ENCODE measurements around the gene ASMTL. TPM values are rescaled to one million over a fixed set of nuclear protein-coding genes. Genes with fewer than 3 reads are reported as not detected.
"Not testable (repeated sequence)": the region's sequence is repeated elsewhere in the genome, so short reads cannot be mapped to it uniquely, and the experiment has no call there.

ASMTL gene
- total RNA-seq, 4 donors from 2014 or later = 9.5 to 23.9 (median 15.1) TPM

GRCh38 chrX:1451251-1451660 is 1.5 kb downstream of the ASMTL start:
- H3K36me3 ChIP-seq = no peaks in the 10 kb centered on the region
- H3K27me3 ChIP-seq = no peaks in the 10 kb centered on the region
- H3K9me3 ChIP-seq = no peaks in the 10 kb centered on the region
- no peak overlapping the region for H3K27ac ChIP-seq
- TF ChIP-seq CTCF (IDR thresholded peaks at IDR 0.05) = no peak
- no peak for TF ChIP-seq POLR2A (IDR thresholded peaks at IDR 0.05)
- peak; percentile 14 to 48 (median 43) for DNase-seq
- H3K4me1 ChIP-seq = peaks cover 0 to 17% (median 6%) of the 10 kb centered on the region in 4 donors
- no peak overlapping the region for H3K4me3 ChIP-seq

- no peak for TF ChIP-seq POLR2A (IDR thresholded peaks at IDR 0.05)
- no peak for TF ChIP-seq CTCF (IDR thresholded peaks at IDR 0.05)
- H3K27ac ChIP-seq = no peak overlapping the region
Measured at GRCh38 chrX:1450361-1451161, 2.1 kb downstream of the ASMTL start.

GRCh38 chrX:1449823-1450149 is 2.9 kb downstream of the ASMTL start:
- no peaks in the 10 kb centered on the region for H3K9me3 ChIP-seq
- H3K4me3 ChIP-seq = no peak overlapping the region
- H3K36me3 ChIP-seq = no peaks in the 10 kb centered on the region
- no peaks in the 10 kb centered on the region for H3K27me3 ChIP-seq
- no peak for DNase-seq
- H3K4me1 ChIP-seq = peaks cover 0 to 17% (median 6%) of the 10 kb centered on the region in 4 donors
- TF ChIP-seq CTCF (IDR thresholded peaks at IDR 0.05) (no peak), POLR2A (IDR thresholded peaks at IDR 0.05) (no peak)
- no peak overlapping the region for H3K27ac ChIP-seq

More at GRCh38 chrX:1450361-1451161, 2.1 kb downstream of the ASMTL start:
- no peaks in the 10 kb centered on the region for H3K27me3 ChIP-seq
- no peaks in the 10 kb centered on the region for H3K9me3 ChIP-seq
- DNase-seq = peak; percentile 12 to 42 (median 39)
- H3K36me3 ChIP-seq = no peaks in the 10 kb centered on the region
- no peak overlapping the region for H3K4me3 ChIP-seq
- peaks cover 0 to 17% (median 6%) of the 10 kb centered on the region in 4 donors for H3K4me1 ChIP-seq

GRCh38 chrX:1449036-1449822 is 3.5 kb downstream of the ASMTL start:
- Histone ChIP-seq H3K27me3 (no peaks in the 10 kb centered on the region), H3K36me3 (no peaks in the 10 kb centered on the region), H3K27ac (no peak overlapping the region), H3K4me1 (peaks cover 0 to 17% (median 5%) of the 10 kb centered on the region in 4 donors), H3K4me3 (no peak overlapping the region), H3K9me3 (no peaks in the 10 kb centered on the region)
- DNase-seq = peak; percentile 2 to 40 (median 11)
- TF ChIP-seq POLR2A (IDR thresholded peaks at IDR 0.05) = no peak

GRCh38 chrX:1448573-1449001 is 4.1 kb downstream of the ASMTL start:
- not testable (repeated sequence) for H3K36me3 ChIP-seq, H3K4me3 ChIP-seq, H3K27ac ChIP-seq, H3K9me3 ChIP-seq, H3K27me3 ChIP-seq
- peaks cover 0 to 17% (median 5%) of the 10 kb centered on the region in 4 donors for H3K4me1 ChIP-seq
- DNase-seq = peak; percentile 0 to 25 (median 3)

GRCh38 chrX:1447969-1448572 is 4.6 kb downstream of the ASMTL start:
- peak; percentile 2 to 37 (median 6) for DNase-seq
- H3K9me3 ChIP-seq, H3K27me3 ChIP-seq, H3K27ac ChIP-seq, H3K4me3 ChIP-seq, H3K36me3 ChIP-seq: not testable (repeated sequence)
- peaks cover 0 to 17% (median 5%) of the 10 kb centered on the region in 4 donors for H3K4me1 ChIP-seq

GRCh38 chrX:1446984-1447968 is 5.4 kb downstream of the ASMTL start:
- not testable (repeated sequence) for H3K27me3 ChIP-seq, H3K9me3 ChIP-seq, H3K4me3 ChIP-seq, H3K36me3 ChIP-seq, H3K27ac ChIP-seq
- peaks cover 0 to 17% (median 5%) of the 10 kb centered on the region in 4 donors for H3K4me1 ChIP-seq
- peak; percentile 9 to 25 (median 14) for DNase-seq
